Measurements from ENCODE around the gene PTCD3. TPM values are rescaled to one million over a fixed set of nuclear protein-coding genes. Genes with fewer than 3 reads are reported as not detected.

Gene PTCD3
- total RNA-seq, 1 experiment from 2014 or later, result 94.7 TPM

DNA sequence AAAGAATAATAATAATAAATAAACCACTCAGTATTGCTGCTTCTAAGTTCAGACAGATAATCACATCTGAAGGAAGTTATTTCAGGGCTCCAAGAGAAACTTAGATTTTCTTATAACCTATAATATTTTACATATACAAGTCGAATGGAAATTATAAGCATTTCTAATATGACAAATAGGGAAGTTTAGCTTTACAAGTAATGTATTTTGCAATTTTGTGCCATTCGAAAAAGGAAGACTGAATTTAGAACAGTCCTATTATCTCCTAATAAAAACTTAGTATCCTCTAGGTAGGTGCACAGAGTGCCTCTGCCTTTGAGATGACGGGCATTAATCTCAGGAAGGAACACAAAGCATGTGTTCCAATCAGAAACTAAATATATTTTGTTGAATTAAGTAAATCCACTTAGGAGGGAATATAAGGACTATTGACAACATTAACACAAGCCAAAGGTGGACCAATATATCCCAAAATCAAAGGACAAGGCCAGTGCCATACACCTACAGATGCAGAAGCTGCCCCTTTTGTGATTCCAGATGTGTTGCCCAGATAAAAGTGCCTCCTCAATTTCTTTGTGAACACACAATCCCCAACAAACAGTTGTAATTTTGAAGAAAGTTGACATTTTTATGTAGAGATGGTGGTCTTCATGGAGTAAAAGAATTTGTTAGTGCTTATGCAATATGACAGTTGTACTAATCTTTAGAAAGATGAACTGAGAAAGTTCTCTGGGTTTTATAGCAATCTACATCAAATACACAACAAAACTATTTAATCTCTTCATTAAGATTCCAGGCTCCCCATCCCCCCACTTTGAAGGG lies 36.6 kb downstream of the PTCD3 start:
- no peaks in the 10 kb centered on the region for H4K20me1 ChIP-seq (ENCODE audit: low read length)
- no peaks in the 10 kb centered on the region for H3K9me2 ChIP-seq (replicated peaks; ENCODE audit: low read length)
- H3K36me3 ChIP-seq (ENCODE audit: low read depth, low read length), result peaks cover 63% of the 10 kb centered on the region
- BruUV-seq (replicated peaks), result no TSS peak
- H3K79me2 ChIP-seq (ENCODE audit: low read length), result no peaks in the 10 kb centered on the region
- H3K4me2 ChIP-seq (ENCODE audit: low read length), result no peak overlapping the region
- H3K9ac ChIP-seq (ENCODE audit: low read length), result no peak overlapping the region
- H2AFZ ChIP-seq (ENCODE audit: low read length), result no peak overlapping the region
- ChIA-PET CTCF (no interaction called here), POLR2A (ENCODE audit: unreplicated experiment) (no interaction called here)
- DNase-seq (no peak), ATAC-seq (no peak)
- H3K27ac ChIP-seq (ENCODE audit: low read length), result no peak overlapping the region
- no peaks in the 10 kb centered on the region for H3K4me1 ChIP-seq (ENCODE audit: insufficient read depth, low read length)
- H3F3A ChIP-seq (ENCODE audit: low read length, unreplicated experiment), result no peaks in the 10 kb centered on the region
- H3K9me3 ChIP-seq (ENCODE audit: low read length), result no peaks in the 10 kb centered on the region
- TF ChIP-seq EZH2 (IDR thresholded peaks at IDR 0.05; ENCODE audit: low read length, unreplicated experiment), result no peak
- TF ChIP-seq, protein P1, sequence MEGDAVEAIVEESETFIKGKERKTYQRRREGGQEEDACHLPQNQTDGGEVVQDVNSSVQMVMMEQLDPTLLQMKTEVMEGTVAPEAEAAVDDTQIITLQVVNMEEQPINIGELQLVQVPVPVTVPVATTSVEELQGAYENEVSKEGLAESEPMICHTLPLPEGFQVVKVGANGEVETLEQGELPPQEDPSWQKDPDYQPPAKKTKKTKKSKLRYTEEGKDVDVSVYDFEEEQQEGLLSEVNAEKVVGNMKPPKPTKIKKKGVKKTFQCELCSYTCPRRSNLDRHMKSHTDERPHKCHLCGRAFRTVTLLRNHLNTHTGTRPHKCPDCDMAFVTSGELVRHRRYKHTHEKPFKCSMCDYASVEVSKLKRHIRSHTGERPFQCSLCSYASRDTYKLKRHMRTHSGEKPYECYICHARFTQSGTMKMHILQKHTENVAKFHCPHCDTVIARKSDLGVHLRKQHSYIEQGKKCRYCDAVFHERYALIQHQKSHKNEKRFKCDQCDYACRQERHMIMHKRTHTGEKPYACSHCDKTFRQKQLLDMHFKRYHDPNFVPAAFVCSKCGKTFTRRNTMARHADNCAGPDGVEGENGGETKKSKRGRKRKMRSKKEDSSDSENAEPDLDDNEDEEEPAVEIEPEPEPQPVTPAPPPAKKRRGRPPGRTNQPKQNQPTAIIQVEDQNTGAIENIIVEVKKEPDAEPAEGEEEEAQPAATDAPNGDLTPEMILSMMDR (conservative IDR thresholded peaks at IDR 0.05; ENCODE audit: low read depth, low read length), result no peak
- TF ChIP-seq EZH2phosphoT487 (IDR thresholded peaks at IDR 0.05; ENCODE audit: borderline replicate concordance, low read length), result no peak
- H3K4me3 ChIP-seq (ENCODE audit: low read length), result no peak overlapping the region
- no peaks in the 10 kb centered on the region for H3K27me3 ChIP-seq (ENCODE audit: low read length)
- intact Hi-C loops (cut with micrococcal nuclease), result loop anchor here (10.0 kb wide), 1 partner anchor 232 kb away; no protein-coding TSS in a partner anchor

DNA sequence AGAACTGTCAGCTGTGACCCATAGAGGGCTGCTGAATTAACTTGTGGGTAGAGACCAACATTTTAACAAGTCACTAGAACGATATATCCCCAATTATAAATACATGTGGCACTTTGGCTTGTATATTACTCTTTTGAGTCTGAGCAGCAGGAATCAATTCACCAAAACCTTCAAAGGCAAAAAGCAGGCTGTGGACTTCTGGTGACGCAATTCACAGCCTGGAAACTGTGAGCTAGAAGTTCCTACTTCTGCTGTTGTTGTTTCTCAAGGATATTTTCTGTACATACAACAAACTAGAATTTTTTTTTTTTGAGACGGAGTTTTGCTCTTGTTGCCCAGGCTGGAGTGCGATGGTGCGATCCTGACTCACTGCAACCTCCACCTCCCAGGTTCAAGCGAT lies 37.3 kb downstream of the PTCD3 start:
- no peaks in the 10 kb centered on the region for H3K79me2 ChIP-seq (ENCODE audit: low read length)
- no peaks in the 10 kb centered on the region for H3F3A ChIP-seq (ENCODE audit: low read length, unreplicated experiment)
- ATAC-seq (no peak), DNase-seq (no peak)
- H4K20me1 ChIP-seq (ENCODE audit: low read length), result no peaks in the 10 kb centered on the region
- H3K9me2 ChIP-seq (replicated peaks; ENCODE audit: low read length), result no peaks in the 10 kb centered on the region
- H3K9ac ChIP-seq (ENCODE audit: low read length), result no peak overlapping the region
- POLR2A ChIA-PET (ENCODE audit: unreplicated experiment), result no interaction called here
- intact Hi-C loops (cut with micrococcal nuclease), result loop anchor here (10.0 kb wide), 1 partner anchor 231 kb away; no protein-coding TSS in a partner anchor
- H2AFZ ChIP-seq (ENCODE audit: low read length), result no peak overlapping the region
- no peak overlapping the region for H3K27ac ChIP-seq (ENCODE audit: low read length)
- H3K9me3 ChIP-seq (ENCODE audit: low read length), result no peaks in the 10 kb centered on the region
- no peaks in the 10 kb centered on the region for H3K27me3 ChIP-seq (ENCODE audit: low read length)
- CTCF ChIA-PET, result no interaction called here
- no peak overlapping the region for H3K4me2 ChIP-seq (ENCODE audit: low read length)
- BruUV-seq (replicated peaks), result no TSS peak
- H3K4me1 ChIP-seq (ENCODE audit: insufficient read depth, low read length), result no peaks in the 10 kb centered on the region
- peaks cover 61% of the 10 kb centered on the region for H3K36me3 ChIP-seq (ENCODE audit: low read depth, low read length)
- no peak overlapping the region for H3K4me3 ChIP-seq (ENCODE audit: low read length)
- TF ChIP-seq EZH2phosphoT487 (IDR thresholded peaks at IDR 0.05; ENCODE audit: borderline replicate concordance, low read length) (no peak), EZH2 (IDR thresholded peaks at IDR 0.05; ENCODE audit: low read length, unreplicated experiment) (no peak)
- TF ChIP-seq, protein P1 (conservative IDR thresholded peaks at IDR 0.05; ENCODE audit: low read depth, low read length), result no peak
